GM19372 (cell line): ENCODE measurements around the gene HOXA6.

Experiments
- ATAC-seq: cut with Tn5 transposase; IDR thresholded peaks from one replicate; pipeline ENCODE4 v1.9.1; 2021; ENCODE audit warnings: mild to moderate bottlenecking, low read depth, moderate library complexity; ENCODE audit not compliant: unreplicated experiment

The HOXA6 gene

DNA sequence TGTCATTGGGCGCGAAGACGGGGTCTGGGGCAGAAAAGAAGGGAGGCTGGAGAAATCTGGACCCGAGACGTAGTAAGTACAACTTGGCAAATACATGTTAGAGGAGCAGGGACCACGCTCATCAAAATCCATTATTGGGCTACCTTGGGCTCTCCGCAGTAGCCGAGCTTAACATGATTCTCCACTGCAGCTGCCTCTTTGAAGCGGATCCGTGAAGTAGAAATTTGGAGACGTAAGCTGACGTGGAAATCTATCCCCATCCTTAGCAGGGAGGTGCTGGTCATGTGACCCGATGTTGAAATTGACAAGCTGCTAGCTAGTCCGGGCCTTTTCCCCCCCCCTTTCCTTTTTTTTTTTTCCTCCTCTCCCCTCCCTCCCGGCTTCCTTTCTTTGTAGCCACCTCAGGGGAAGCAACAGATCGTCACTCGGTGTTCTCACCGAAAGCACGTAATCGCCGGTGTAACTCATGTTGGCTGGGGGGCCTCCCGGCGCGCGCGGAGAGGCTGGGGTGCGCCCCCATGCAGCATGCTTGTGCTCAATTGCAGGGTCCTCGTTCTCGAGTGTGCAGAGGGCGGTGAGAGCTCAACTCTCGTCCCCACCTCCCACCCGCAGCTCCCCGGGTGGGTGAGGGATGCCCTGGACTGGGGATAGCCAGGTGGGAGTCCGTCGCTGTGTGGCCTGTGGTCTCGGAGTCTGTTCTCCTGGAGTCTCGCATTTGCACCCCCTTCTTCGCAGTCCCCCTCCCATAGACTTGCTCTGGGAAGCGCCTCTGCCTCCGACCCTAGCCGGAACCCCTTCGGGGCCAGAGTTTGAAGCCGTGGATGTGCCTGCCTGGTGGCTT is 37.7 kb upstream of the HOXA6 start, which contains the start of gene HOXA11:
Gene HOXA11 (minus strand): TSS at position 220 of the 841 bp plus-strand sequence. CDS start 88 bp downstream, at position 132.
- no peak for ATAC-seq

DNA sequence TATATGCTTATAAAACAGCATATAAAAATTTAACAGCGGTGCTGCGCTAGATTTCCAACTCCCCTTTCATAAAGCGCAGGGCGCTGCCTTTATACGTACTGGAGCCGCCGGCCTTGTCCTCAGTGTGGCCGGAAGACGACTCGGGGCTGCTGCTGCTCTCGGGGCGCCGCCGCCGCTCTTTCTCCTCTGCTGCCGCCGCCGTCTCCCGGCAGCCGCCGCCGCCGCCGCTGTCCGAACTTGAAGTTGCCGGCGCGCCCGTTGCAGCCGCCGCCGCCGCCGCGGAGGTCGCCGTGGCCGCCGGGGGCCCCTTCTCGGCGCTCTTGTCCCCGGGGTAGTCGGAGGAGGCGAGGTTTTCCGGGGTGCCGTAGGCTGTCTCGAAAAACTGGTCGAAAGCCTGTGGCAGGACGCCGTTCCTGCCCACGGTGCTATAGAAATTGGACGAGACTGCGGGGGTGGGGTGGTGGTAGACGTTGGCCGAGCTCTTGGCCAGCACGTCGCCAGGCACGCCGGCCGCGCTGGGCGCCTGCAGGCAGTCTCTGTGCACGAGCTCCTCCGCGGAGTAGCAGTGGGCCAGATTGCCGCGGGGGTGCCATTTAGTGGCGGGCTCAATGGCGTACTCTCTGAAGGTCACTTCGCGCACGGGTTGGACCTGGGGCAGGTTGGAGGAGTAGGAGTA is 36.9 kb upstream of the HOXA6 start:
- ATAC-seq, result no peak

DNA sequence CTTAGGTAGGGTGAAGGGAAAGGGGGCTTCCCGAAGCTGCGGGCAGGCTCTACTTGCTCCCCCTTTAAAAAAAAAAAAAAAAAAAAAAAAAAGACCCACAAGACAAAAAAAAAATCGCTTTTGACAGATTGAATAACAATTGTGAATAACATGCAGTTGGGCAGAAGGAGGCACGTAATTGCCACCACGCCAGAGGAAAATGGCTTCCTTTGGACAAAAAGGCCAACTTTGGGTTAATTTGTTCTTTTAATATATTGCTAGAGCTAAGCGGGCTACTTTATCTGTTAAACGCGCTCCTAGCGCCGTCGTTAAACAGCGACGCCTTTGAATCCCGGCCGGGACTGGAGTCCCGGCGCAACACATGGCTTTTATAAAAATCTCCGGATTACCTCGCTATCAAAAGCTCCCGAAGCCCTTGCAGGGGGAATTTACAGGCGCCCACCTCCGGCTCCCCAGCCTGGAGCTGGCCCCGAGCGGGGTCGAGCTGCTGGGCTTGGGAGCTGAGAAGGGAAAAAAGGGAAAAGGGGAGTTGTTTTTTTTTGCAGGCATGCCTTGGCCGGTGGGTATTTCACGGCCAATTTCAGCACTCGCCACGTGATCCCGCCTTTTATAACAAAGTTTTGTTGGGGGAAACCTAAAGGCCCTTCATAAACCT is 36.2 kb upstream of the HOXA6 start:
- no peak for ATAC-seq

DNA sequence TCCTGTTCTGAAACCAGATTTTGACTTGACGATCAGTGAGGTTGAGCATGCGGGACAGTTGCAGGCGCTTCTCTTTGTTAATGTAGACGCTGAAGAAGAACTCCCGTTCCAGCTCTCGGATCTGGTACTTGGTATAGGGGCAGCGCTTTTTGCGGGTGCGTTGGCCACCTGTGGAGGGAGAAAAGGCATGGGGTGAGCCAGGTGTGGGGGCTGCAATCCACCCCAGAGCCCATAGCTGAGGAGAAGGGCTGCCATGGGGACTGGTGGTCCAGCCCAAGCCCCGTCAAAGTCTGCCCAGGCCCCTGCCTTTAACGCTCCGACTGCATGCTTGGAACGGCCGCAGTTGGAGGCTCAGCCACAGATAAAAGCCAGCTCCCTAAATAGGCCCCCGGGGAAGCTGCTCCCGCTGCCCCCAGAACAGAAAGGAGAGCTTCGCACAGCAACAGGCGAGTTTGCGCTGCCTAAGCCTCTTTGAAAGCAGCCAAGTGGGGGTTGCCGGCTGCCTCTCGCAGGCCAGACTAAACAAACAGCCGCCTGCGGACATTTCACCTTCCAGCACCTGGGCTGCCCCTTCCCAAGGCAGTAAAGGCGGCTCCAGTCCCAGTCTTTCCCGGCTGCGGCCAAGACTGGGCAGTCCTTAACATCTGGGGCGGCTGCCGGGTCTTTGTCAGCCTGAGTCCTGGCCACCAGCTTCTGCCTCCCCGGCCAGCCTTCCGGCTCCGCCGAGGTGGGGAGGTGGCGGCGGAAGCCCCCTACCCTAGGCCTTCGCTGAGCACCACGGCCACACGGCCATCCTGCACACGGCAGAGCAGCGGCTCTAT is 35.5 kb upstream of the HOXA6 start:
- no peak for ATAC-seq

DNA sequence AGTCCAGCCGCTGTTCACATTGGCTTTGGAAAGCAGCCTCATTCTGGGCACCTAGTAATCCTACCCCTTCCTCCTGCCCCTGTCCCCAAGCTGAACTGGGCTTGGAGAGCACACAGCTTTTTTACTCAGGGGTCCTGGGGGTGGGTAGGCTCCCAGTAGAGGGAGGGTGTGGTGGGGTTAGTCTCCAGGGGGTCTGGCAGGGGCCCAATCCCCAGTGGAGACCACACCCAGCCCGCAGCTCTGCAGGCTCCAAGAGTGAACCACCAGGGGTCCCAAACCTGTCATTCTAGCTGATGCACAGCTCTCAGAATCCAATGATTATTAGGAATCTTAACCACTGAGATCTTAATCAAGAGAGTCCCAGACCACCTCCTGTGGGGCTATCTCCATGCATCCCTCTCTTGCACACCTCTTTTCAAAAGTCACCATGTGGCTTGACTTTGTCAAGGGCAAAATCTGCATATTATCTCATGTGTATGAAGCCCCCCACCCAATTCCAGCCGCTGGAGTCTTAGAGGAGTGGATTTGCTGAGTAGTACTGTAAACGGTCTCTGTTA is 34.8 kb upstream of the HOXA6 start:
- no peak for ATAC-seq

DNA sequence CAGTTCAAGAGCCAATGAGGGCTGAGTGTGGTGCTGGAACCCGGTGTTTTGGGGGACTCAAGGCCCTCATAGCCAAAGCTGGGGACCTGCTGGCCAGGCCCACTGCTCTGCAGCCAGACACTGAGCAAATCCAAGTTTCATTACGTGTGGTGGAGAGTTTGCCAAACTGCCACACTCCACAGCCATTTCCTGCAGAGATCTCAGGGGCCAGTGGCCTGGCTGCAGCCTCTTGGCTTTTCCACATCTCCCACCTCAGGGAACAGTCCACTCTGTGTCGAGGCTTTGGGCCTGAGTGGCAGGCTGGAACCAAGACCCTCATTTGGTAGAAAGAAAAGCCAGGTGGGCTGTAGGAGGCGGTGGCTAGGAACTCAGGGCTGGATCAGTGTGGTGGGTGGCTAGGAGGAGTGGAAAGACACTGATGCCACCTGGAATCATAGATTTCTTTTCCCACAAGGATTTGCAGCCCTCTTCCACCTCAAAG is 34.3 kb upstream of the HOXA6 start:
- no peak for ATAC-seq

DNA sequence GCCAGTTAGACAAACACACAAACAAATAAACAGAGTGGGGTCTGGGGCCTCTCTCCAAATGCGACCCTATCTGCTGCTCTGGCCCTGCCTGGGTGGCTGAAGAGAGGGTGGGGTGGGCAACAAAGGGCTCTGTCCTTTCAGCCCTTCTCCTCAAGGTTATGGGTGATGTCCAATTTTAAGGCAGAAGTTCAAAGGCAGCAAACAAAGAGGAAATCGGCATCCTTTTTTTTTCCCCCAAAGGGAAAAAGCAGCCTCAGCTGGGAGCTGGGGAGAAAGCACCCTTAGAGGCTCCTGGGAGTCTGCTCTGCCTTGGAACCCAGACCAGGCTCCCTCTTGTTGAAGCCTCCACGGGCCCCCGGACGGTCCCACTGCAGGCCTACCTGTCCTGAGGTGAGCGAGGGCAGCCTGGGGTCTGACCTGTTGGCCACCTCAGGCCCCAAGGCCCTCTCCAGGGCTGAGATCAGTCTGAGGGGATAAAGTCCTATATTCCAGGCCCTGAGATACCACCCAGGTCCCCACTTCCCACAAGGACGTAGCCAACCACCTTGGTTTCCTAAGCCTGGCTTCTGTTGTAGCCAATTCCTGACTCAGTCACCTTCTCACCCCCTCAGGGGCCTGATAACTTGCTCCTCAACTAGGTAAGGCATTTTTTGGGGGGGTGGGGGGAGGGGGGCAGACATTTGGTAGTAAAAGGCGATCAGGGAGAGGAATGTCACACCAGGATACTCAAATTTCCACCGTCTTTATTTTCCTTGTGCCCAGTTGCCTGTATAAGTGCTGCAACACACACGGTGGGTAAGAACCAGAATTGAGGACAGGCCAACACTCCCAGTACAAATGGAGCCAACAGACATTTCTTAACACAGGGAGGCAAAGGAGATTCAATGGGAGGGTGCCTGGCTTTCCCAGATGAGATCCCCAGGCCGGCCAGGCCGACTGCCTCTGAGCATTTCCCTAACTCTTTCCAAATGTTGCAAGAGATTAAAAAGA is 33.2 kb upstream of the HOXA6 start:
- no peak for ATAC-seq

DNA sequence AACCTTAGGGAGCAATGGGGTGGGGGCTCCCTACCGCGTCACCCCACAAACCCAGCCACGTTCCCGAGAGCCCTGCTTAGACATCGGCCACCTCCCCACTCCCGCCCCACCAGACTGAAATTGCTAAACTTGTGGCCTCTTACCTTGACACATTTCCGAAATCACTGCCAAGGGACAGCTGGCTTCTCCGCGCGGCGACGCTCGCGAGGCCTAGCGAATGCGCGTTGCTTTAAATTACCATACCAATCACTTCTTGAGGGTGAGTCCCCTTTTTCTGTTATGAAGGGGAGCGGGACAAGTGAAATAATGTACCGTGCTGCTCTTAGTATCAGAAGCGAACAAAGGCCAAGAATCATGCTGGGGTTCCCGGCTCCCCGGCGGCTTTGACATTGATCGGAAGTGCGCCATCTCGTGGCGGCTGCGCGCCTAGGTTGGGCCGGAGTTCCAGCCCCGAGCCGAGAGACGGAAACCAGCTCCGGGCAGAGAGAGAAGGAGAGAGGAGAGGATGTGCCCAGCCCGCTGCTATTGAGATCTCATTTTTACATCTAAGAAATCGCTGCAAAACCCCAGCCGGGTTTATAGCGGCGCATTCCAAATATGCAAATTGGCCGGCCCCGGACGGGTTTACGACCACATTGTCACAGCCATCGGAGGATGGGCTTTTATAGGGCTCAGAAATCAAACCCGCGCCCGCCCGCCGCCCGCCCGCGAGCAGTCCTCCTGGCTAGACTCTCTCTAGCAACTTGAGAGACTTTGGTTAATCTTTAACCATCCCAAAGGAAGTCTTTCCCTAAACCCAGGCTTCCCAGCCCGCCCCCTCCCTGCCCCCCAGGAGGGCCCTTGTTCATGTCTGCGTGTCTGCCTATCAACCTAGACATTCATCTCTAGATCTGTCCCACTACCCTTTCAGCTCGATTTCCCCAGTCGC is 32.2 kb upstream of the HOXA6 start:
- ATAC-seq, result no peak

DNA sequence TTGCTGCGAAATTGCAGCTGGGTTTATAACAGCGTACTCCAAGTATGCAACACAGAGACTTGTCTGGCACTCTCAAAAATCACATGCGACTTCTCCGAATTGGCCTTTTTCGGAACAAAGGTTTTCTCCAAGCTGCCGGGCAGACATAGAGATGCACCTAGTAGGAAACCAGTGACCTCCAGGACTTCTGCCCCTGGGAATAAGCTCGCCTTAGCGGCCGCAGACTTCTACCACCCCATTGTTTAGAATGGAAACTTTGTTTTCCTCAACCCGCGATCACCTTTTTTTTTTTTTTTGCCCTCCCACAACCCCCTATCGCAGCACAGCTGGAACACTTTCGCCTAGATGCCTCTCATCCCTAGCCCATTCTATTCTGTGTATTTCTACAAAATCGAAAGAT is 31.5 kb upstream of the HOXA6 start:
- ATAC-seq, result no peak

DNA sequence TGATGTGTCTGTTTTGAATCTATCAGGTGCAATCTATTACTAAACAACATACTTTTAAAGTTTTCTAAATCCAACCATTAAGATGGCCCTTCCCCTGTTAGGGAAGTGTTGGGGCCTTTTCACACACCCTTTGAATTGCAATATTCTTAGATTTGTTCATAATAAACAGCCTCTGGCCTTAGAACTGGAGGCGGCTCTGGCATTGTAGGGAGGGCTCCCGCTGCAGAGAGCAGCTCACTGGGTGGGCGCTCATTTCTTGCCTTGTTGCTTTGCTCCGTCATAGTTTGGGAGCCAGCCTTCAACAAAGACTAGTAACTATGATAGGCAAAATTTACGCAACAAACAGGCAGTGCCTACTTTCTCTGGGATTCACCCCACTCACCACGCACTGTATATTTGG is 30.8 kb upstream of the HOXA6 start:
- no peak for ATAC-seq

DNA sequence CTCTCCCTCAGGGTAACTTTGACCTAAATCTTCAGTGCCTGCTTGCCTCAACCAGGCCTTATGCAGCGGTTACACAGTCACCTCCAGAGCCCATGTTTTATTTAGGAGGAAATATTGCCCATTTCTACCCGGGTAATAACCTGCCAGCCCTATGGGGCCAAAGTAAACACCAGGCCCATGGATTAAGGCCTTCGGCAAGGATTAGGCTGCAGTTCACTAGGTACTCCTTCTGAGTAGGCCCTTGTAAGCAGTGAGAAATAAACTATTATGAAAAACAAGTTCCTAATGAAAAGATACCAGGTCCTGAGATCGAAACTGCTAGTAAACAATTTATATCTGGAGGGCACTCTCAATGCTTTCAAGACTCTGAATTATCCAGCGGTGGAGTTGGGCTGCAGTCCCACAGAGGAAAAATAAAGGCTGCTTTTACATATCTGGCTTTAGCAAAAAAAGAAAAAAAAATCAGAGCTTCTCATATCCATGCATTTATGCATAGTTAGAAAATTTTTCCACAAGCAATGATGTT is 30.3 kb upstream of the HOXA6 start:
- no peak for ATAC-seq

DNA sequence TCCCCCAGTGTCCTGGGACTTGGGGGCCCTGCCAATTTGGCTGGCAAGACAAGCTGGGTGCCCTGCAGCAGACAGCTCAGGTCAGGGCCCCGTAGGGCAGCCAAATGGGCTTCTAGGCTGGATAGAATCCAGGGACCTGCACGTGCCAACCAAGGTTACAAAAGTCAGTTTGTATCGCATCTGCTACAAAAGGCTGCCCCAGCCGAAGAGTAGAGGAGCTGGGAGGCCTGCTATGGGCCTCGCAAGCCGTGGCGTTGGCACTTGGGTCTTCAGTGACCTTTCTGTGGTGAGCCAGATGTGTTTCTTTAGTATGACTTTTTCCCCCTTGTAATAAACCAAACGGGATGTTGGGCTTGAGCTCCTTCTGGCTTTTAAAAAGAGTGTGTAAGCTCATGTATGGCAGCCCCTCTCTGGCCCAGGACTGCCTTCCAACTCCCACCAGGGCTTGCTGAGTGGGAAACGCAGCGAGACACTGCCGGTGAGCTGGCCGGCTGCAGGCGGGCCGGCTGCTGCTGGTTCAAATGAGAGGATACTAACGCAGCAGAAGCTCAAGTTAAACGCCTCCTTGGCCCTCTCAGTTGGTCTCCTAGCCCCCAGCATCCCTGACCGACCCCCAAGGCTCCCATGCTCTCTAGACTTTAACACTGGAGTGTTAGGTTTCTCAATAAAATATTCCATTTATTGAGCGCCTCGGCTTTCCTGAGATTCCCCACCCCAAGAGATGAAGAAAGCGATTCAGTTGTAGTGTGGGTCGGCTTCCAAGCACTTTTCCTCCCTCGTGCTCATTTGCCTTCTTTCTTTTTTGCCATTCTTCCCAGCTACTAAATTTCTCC is 29.6 kb upstream of the HOXA6 start:
- no peak for ATAC-seq

DNA sequence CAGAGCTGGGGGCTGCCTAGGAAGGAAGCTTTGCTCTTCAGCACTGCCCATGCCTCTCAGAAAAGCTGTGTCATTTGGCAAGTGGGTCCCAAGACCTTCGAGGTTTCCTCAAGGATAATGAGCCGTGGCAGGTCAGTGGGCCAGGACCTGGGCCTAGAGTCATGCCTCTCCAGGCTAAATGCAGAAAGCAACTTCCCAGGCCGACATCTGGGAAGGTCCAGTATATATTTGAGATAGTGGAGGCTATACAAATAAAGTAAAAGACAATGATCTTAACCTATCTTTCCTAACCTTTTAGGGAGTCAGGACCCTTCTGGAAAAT is 28.9 kb upstream of the HOXA6 start:
- no peak for ATAC-seq

DNA sequence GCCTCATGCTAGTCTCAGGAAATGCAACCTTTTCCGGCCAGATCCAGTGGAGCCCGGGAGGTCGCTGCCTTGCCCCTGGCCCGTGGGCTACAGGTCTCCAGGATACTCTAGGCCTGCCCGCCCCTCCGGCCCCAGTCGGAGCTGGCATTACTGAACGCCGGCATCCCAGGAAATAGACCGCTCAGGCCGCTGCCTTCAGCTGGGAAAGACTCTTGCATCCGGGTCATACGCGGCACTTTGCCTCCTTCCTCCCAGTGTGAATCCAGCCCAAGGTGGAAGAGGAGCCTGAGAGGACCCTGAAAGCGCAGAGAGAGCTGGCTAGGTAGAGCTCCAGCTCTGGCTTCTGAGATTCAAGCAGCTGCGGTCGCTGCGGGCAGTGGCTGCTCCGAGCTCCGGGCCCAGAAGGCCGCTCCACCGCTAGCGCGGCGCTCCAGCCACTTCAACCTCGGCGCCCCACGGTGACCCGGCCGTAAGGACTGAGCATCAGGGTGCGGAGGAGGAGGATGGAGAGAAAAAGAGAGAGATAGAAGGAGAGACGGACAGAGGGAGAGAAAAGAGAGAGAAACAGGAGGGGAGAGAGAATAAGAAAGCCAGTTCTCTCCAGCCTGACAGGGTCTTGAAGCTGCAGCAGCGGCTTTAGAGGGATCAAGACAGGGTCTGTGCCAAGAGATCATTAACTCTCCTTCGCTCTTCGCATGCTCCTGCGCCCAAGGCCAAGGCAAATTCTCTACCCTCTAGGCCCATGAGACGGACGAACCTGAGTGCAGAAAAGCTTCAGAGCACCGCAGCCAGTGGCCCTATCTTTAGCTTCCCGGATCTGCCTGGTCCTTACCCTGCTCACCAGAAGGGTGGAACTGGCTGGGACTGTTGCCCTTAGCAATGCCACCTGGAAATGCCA is 28.3 kb upstream of the HOXA6 start:
- no peak for ATAC-seq

DNA sequence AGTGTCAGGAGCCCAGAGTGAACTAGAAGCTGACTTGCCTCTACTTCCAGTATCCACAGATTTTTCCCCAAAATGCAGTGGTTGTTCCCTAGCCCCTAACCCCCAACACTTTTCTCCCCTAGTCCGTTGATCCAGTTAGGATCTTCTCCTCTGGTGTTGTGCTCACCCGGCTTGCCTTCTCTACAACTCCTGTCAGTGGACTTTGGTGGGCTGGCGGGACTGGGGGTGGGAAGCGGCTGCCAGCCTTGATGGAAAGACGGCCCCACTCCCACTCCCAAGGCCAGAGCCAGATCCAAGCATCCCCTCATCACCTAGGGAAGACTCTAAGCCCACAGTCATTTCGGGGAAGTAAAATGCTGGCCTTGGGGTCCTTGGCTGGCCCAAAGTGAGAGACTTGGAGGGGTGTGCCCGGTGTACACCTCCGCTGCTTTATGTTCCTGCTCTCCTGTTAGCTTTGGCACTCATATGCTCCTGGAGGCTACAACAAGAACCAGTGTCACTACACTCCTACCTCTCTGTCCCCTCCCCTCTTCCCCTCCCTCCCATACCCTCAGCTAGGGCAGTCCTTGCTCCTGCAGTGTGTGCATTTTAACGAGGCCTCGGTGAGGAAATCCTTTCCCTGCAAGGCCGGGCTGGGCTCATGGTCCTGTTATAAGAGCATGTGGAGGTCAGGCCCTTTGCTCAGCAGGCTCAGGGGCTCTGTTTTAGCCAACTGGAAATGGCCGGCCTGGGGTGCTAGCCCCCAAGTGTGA is 27.5 kb upstream of the HOXA6 start:
- no peak for ATAC-seq
